HG03521 (cell line): ENCODE measurements around the gene ZDHHC23.

ENCODE experiments used
- ATAC-seq: cut with Tn5 transposase; IDR thresholded peaks from one replicate; pipeline ENCODE4 v1.9.1; 2021; ENCODE audit warnings: mild to moderate bottlenecking, moderate library complexity; ENCODE audit not compliant: unreplicated experiment

Gene ZDHHC23

GRCh38 chr3:113947372-113948014 lies at the start of gene ZDHHC23:
TSS of gene ZDHHC23 (plus strand) at chr3:113948013. CDS start at chr3:113948803, 790 bp downstream.
- peak; percentile 72 for ATAC-seq

- ATAC-seq = no peak
These were observed 48.9 kb upstream of the ZDHHC23 start for GRCh38 chr3:113898892-113899291.

GRCh38 chr3:113906568-113907140 lies 41.2 kb upstream of the ZDHHC23 start:
- no peak for ATAC-seq

- ATAC-seq = no peak
These were observed 39.7 kb upstream of the ZDHHC23 start for GRCh38 chr3:113908133-113908532.

GRCh38 chr3:113910966-113911365 lies 36.8 kb upstream of the ZDHHC23 start:
- ATAC-seq = no peak

GRCh38 chr3:113912552-113913236 lies 35.1 kb upstream of the ZDHHC23 start:
- ATAC-seq = peak; percentile 94

GRCh38 chr3:113914646-113915045 lies 33.2 kb upstream of the ZDHHC23 start:
- no peak for ATAC-seq

- ATAC-seq = no peak
These were observed 20.3 kb upstream of the ZDHHC23 start for GRCh38 chr3:113927556-113927955.

- no peak for ATAC-seq
These were observed 982 bp upstream of the ZDHHC23 start for GRCh38 chr3:113946831-113947230.

GRCh38 chr3:113948015-113948917 lies 453 bp downstream of the ZDHHC23 start:
- ATAC-seq = peak; percentile 44

- no peak for ATAC-seq
These were observed 5.1 kb downstream of the ZDHHC23 start for GRCh38 chr3:113952921-113953320.

GRCh38 chr3:113953677-113954076 lies 5.9 kb downstream of the ZDHHC23 start:
- no peak for ATAC-seq

- no peak for ATAC-seq
These were observed 6.4 kb downstream of the ZDHHC23 start for GRCh38 chr3:113954091-113954685.

GRCh38 chr3:113963879-113964278 lies 16.1 kb downstream of the ZDHHC23 start:
- ATAC-seq = no peak

- ATAC-seq = no peak
These were observed 18.4 kb downstream of the ZDHHC23 start for GRCh38 chr3:113966172-113966571.

- no peak for ATAC-seq
These were observed 21.2 kb downstream of the ZDHHC23 start for GRCh38 chr3:113968986-113969385.

GRCh38 chr3:113977822-113978221 lies 30.0 kb downstream of the ZDHHC23 start:
- no peak for ATAC-seq

- ATAC-seq = no peak
These were observed 32.1 kb downstream of the ZDHHC23 start for GRCh38 chr3:113979916-113980315.

- ATAC-seq = no peak
These were observed 34.0 kb downstream of the ZDHHC23 start for GRCh38 chr3:113981803-113982202.

- ATAC-seq = no peak
These were observed 35.7 kb downstream of the ZDHHC23 start for GRCh38 chr3:113983544-113983943.

GRCh38 chr3:113985541-113985940 lies 37.7 kb downstream of the ZDHHC23 start:
- peak; percentile 82 for ATAC-seq
